GM12801 (cell line): ENCODE data around the gene GPR146.

Experiments
- TF ChIP-seq, protein P1 (sequence below): IDR thresholded peaks from one replicate; pipeline ENCODE4 v1.5.1; 2011; ENCODE audit warnings: control low read depth; ENCODE audit not compliant: insufficient read length; ENCODE audit errors: extremely low read depth

The GPR146 gene

DNA sequence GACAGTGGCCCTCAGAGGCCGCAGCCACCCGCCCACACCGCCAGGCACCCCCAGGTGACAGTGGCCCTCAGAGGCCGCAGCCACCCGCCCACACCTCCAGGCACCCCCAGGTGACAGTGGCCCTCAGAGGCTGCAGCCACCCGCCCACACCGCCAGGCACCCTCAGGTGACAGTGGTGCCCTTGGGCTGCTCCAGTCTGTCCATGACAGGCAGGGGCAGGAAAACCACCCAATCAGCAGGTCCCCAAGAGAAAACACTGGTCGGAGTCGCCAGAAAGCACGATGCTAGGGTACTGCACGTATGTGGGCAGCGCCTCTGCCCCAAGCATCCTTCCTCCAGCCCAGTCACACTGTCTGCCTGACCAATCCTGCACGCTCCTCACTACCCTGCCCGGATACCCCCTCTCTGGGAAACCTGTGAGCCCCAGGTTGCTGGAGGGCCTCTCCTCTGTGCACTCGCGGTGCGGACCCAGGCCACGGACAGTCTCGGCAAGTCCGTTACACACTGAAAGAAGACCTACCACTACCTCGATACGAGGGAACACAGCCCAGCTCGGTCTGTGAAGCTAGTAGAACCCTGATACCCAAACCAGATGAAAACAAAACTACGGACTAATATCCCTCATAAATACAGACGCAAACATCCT, 11.7 kb upstream of the GPR146 start:
- TF ChIP-seq, protein P1, sequence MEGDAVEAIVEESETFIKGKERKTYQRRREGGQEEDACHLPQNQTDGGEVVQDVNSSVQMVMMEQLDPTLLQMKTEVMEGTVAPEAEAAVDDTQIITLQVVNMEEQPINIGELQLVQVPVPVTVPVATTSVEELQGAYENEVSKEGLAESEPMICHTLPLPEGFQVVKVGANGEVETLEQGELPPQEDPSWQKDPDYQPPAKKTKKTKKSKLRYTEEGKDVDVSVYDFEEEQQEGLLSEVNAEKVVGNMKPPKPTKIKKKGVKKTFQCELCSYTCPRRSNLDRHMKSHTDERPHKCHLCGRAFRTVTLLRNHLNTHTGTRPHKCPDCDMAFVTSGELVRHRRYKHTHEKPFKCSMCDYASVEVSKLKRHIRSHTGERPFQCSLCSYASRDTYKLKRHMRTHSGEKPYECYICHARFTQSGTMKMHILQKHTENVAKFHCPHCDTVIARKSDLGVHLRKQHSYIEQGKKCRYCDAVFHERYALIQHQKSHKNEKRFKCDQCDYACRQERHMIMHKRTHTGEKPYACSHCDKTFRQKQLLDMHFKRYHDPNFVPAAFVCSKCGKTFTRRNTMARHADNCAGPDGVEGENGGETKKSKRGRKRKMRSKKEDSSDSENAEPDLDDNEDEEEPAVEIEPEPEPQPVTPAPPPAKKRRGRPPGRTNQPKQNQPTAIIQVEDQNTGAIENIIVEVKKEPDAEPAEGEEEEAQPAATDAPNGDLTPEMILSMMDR: no peak

DNA sequence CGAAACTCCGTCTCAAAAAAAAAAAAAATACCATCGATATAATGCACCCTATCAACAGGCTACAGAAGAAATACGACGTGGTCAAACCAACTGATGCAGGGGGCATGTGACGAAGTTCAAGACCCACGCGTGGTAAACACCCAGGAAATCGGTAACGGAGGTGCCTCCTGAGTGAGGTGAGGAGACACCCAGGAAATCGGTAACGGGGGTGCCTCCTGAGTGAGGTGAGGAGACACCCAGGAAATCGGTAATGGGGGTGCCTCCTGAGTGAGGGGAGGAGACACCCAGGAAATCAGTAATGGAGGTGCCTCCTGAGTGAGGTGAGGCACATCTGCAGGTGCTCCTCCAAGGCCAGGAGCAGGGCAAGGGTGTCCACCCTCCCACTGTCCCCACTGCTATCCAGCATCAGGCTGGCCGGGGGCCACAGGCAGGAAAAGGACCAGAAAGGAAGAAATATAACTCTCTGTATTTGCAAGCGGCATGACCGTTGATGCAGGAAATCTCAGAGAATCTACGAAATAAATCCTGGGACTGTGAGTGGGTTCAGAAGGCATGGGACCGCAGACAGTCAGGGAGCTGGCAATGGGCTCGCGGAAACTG, 10.7 kb upstream of the GPR146 start:
- TF ChIP-seq, protein P1: no peak

DNA sequence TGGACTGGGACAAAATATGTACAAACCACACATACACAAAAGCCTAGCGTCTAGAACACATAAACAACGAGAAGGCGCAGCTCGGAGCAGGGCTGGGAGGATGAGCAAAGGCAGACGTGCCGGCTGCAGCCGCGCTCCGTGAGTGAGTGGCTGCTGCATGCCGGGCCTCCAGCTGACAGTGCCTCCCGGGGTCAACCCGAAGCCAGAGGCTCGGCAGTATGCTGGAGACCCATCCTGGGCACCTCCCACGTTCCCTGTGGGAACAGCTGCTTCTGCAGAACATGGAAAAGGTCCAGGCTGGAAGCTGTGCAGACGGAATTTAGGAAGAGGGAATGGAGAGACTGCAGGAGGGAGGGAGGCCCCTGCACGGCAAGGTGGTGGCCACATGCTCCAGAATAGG, 3.6 kb upstream of the GPR146 start:
- TF ChIP-seq, protein P1: no peak

GRCh38 chr7:1041551-1042491, 2.5 kb upstream of the GPR146 start:
- TF ChIP-seq, protein P1: no peak

DNA sequence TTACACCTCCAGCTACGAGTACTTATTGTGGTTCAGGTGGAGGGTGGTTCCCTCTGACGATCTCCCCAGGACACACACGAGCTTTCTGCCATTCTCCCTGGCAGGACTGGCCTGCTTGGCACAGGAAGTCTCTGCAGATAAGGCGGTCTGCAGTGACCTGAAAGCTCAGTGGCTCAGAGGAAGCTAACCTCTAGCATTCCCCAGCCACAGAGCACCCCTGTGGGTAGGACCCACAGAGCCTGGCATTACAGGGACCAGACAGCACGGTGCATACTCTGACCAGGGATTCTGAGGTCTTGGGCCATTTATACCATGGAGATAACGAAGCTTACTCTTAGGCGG, 1.9 kb upstream of the GPR146 start:
- TF ChIP-seq, protein P1: no peak

DNA sequence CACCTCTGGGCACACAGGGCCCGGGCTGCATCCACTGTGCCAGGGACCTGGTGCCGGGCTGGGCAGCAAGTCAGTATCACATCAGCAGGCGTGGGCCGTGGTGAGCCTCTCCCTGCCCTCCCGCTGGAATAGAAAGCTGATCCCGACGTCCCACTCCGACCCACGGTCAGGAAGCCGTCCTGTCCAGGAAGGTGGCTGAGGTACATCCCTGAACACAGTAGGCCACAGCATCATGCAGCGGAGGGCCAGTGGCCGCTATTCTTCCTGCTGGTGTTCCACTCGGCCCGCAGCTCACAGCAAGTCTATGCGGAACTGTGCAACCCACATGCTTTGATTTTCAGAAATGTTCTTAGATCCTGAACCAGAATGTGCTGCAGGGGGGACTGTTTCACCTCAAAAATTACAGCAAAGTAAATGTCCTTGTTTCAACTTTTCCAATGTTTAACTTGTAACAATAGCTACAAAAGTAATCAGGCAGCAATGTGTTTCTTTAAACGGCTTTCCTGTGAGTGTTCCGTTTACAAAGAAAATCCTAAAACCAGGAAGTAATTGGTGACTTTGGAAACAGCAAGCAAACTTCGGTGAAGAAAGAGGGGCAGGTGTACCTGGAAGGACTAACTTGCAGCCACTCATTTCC, 676 bp upstream of the GPR146 start:
- TF ChIP-seq, protein P1: no peak
